Measurements from ENCODE around the gene PLA2G4C. TPM values are rescaled to one million over a fixed set of nuclear protein-coding genes. Genes with fewer than 3 reads are reported as not detected.

PLA2G4C gene
- total and polyA plus RNA-seq, 2 experiments from 2014 or later: 1.5 to 5.5 TPM

DNA sequence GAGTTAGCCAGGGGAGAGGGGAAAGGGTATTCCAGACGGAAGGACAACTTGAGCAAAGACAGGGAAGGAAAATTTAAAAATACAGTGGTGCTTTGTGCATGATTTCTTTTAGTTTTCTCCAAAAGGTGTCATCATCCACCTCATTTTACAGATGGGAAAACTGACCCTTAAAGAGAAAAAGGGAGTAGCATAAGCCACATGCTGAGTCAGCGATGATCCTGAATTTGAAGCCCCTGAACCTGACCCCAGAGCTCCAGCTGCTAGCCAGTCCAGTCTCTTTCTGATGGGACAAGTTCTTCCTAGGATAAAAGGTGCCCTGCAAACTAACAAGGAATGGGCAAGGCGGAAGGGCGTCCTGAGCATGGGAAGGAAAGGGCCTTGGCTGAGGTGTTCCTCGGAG, 77.0 kb downstream of the PLA2G4C start:
- Histone ChIP-seq H3K9me3 (ENCODE audit: low read depth) (no peaks in the 10 kb centered on the region), H3K36me3 (no peaks in the 10 kb centered on the region), H3K27me3 (no peaks in the 10 kb centered on the region), H3K4me1 (ENCODE audit: low read depth) (no peaks in the 10 kb centered on the region), H3K27ac (no peak overlapping the region), H3K4me3 (no peak overlapping the region)
- TF ChIP-seq, protein P1, sequence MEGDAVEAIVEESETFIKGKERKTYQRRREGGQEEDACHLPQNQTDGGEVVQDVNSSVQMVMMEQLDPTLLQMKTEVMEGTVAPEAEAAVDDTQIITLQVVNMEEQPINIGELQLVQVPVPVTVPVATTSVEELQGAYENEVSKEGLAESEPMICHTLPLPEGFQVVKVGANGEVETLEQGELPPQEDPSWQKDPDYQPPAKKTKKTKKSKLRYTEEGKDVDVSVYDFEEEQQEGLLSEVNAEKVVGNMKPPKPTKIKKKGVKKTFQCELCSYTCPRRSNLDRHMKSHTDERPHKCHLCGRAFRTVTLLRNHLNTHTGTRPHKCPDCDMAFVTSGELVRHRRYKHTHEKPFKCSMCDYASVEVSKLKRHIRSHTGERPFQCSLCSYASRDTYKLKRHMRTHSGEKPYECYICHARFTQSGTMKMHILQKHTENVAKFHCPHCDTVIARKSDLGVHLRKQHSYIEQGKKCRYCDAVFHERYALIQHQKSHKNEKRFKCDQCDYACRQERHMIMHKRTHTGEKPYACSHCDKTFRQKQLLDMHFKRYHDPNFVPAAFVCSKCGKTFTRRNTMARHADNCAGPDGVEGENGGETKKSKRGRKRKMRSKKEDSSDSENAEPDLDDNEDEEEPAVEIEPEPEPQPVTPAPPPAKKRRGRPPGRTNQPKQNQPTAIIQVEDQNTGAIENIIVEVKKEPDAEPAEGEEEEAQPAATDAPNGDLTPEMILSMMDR (IDR thresholded peaks at IDR 0.05; ENCODE audit: low read depth, low read length): no peak
- no peak for DNase-seq (ENCODE audit: low read depth in 1 of 2, low spot score in 1 of 2)

GRCh38 chr19:48030073-48030472, 80.5 kb downstream of the PLA2G4C start:
- Histone ChIP-seq H3K36me3 (no peaks in the 10 kb centered on the region), H3K27me3 (no peaks in the 10 kb centered on the region), H3K4me3 (no peak overlapping the region), H3K4me1 (ENCODE audit: low read depth) (no peaks in the 10 kb centered on the region), H3K27ac (no peak overlapping the region), H3K9me3 (ENCODE audit: low read depth) (no peaks in the 10 kb centered on the region)
- TF ChIP-seq, protein P1 (IDR thresholded peaks at IDR 0.05; ENCODE audit: low read depth, low read length): no peak
- no peak for DNase-seq (ENCODE audit: low read depth in 1 of 2, low spot score in 1 of 2)

GRCh38 chr19:48029431-48029830, 81.2 kb downstream of the PLA2G4C start:
- Histone ChIP-seq H3K4me1 (ENCODE audit: low read depth) (no peaks in the 10 kb centered on the region), H3K27me3 (no peaks in the 10 kb centered on the region)
- TF ChIP-seq, protein P1 (IDR thresholded peaks at IDR 0.05; ENCODE audit: low read depth, low read length): no peak

GRCh38 chr19:48025480-48025879, 85.1 kb downstream of the PLA2G4C start:
- Histone ChIP-seq H3K4me1 (ENCODE audit: low read depth) (no peaks in the 10 kb centered on the region), H3K4me3 (no peak overlapping the region), H3K9me3 (ENCODE audit: low read depth) (no peaks in the 10 kb centered on the region), H3K36me3 (no peaks in the 10 kb centered on the region), H3K27ac (no peak overlapping the region), H3K27me3 (no peaks in the 10 kb centered on the region)
- no peak for DNase-seq (ENCODE audit: low read depth in 1 of 2, low spot score in 1 of 2)
- TF ChIP-seq, protein P1 (IDR thresholded peaks at IDR 0.05; ENCODE audit: low read depth, low read length): no peak

More at GRCh38 chr19:48029431-48029830, 81.2 kb downstream of the PLA2G4C start:
- Histone ChIP-seq H3K4me3 (no peak overlapping the region), H3K36me3 (no peaks in the 10 kb centered on the region), H3K27ac (no peak overlapping the region), H3K9me3 (ENCODE audit: low read depth) (no peaks in the 10 kb centered on the region)
- DNase-seq (ENCODE audit: low read depth in 1 of 2, low spot score in 1 of 2): no peak

DNA sequence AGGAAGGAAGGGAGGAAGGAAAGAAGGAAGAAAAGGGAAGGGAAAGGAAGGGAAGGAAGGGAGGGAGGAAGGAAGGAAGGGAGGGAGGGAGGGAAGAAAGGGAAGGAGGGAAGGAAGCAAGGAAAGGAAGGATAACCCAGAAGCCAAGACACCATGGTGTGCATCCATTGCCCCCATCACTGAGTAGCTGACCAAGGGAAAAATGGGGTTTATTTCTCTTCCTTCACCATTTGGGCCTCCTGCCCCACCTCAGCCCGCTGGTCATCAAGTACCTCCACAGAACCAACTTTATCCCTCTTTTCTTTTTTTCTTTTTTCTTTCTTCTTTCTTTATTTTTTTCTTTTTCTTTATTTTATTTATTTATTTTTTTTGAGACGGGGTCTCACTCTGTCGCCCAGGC, 87.1 kb downstream of the PLA2G4C start:
- H3K4me3 ChIP-seq: no peak overlapping the region
- no peaks in the 10 kb centered on the region for H3K4me1 ChIP-seq (ENCODE audit: low read depth)
- H3K27ac ChIP-seq: no peak overlapping the region
- TF ChIP-seq, protein P1 (IDR thresholded peaks at IDR 0.05; ENCODE audit: low read depth, low read length): no peak
- no peak for DNase-seq (ENCODE audit: low read depth in 1 of 2, low spot score in 1 of 2)
- H3K9me3 ChIP-seq (ENCODE audit: low read depth): no peaks in the 10 kb centered on the region
- no peaks in the 10 kb centered on the region for H3K36me3 ChIP-seq
- no peaks in the 10 kb centered on the region for H3K27me3 ChIP-seq

DNA sequence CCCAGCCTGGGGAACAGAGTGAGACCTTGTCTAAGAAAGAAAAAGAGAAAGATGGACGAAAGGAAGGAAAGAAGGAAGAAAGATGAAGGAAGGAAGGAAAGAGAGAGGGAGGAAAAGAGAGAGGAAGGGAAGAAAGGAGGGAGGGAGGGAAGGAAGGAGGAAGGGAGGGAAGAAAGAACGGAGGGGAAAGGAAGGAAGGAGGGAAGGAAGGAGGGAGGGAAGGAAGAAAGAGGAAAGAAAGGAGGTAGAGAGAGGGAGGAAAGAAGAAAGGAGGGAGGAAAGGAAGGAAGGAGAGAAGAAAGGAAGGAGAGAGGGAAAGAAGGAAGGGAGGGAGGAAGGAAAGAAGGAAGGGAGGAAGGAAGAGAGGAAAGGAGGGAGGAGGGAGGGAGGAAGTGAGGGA, 87.6 kb downstream of the PLA2G4C start:
- H3K4me1 ChIP-seq (ENCODE audit: low read depth): no peaks in the 10 kb centered on the region
- H3K9me3 ChIP-seq (ENCODE audit: low read depth): no peaks in the 10 kb centered on the region
- H3K27me3 ChIP-seq: no peaks in the 10 kb centered on the region
- H3K27ac ChIP-seq: no peak overlapping the region
- no peaks in the 10 kb centered on the region for H3K36me3 ChIP-seq
- no peak for DNase-seq (ENCODE audit: low read depth in 1 of 2, low spot score in 1 of 2)
- TF ChIP-seq, protein P1 (IDR thresholded peaks at IDR 0.05; ENCODE audit: low read depth, low read length): no peak
- no peak overlapping the region for H3K4me3 ChIP-seq

All from cardiac muscle cell (in vitro differentiated cells and primary cell).